Activated CD4-positive, alpha-beta T cell treated with anti-CD3 and anti-CD28 coated beads, Interleukin-10, Interleukin-2, amounts not matched to agents 100 ng/mL and 50 ng/mL, durations not matched to agents 16 hours and 8 hours (primary cell): ENCODE measurements around the gene SLC35E2B.
"Not testable (repeated sequence)": the region's sequence is repeated elsewhere in the genome, so short reads cannot be mapped to it uniquely, and the experiment has no call there.

Experiments used
- DNase-seq: peaks from one replicate; pipeline ENCODE4 v3.0.0-alpha.2; 2020

The SLC35E2B gene

GRCh38 chr1:1637479-1637875 is 55.1 kb downstream of the SLC35E2B start:
- DNase-seq: not testable (repeated sequence)

- DNase-seq: not testable (repeated sequence)
Observed at GRCh38 chr1:1636621-1637478, 55.7 kb downstream of the SLC35E2B start.

- not testable (repeated sequence) for DNase-seq
Observed at GRCh38 chr1:1634613-1635012, 58.0 kb downstream of the SLC35E2B start.

- not testable (repeated sequence) for DNase-seq
Observed at GRCh38 chr1:1633409-1633808, 59.2 kb downstream of the SLC35E2B start.

GRCh38 chr1:1631782-1632420 is 60.7 kb downstream of the SLC35E2B start, which contains the start of gene MMP23B:
MMP23B (plus strand) TSS chr1:1632173; CDS start chr1:1632219, 46 bp downstream.
- DNase-seq: no peak

- DNase-seq: no peak
Observed at GRCh38 chr1:1630965-1631781, 61.4 kb downstream of the SLC35E2B start.

GRCh38 chr1:1630191-1630964 is 62.2 kb downstream of the SLC35E2B start:
- DNase-seq: peak; percentile 95

GRCh38 chr1:1629430-1630190 is 63.0 kb downstream of the SLC35E2B start:
- peak; percentile 67 for DNase-seq

- DNase-seq: peak; percentile 61
Observed at GRCh38 chr1:1628754-1629429, 63.7 kb downstream of the SLC35E2B start.

- DNase-seq: no peak
Observed at GRCh38 chr1:1627829-1628753, 64.5 kb downstream of the SLC35E2B start.

- DNase-seq: no peak
Observed at GRCh38 chr1:1627261-1627828, 65.2 kb downstream of the SLC35E2B start.

- DNase-seq: no peak
Observed at GRCh38 chr1:1626207-1627141, 66.1 kb downstream of the SLC35E2B start.

- no peak for DNase-seq
Observed at GRCh38 chr1:1625824-1626206, 66.8 kb downstream of the SLC35E2B start.

- no peak for DNase-seq
Observed at GRCh38 chr1:1625404-1625775, 67.2 kb downstream of the SLC35E2B start.

- DNase-seq: no peak
Observed at GRCh38 chr1:1624443-1625403, 67.9 kb downstream of the SLC35E2B start.

- no peak for DNase-seq
Observed at GRCh38 chr1:1623631-1624442, 68.8 kb downstream of the SLC35E2B start.
